ENCODE results near the gene MTRF1.

DNA sequence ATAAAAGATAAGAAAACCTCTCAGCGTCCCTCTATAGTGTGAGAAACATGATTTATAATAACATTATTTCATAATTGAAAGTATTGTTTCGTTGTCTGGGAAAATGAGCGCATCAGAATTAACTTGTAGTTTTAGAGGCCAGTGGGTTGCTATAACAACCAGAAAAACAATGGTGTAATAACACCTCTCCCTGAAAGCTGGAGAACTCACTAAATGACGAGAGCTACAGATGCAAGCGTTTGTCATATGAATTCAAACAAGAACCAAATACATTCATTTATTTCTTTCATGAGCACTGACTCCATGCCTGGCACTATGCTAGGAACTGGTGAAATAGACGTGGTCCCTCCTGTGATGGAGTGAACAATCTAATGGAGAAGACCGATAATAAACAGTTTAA lies 85.3 kb downstream of the MTRF1 start:
- TF ChIP-seq POLR2A (IDR thresholded peaks at IDR 0.05) (no peak), POLR2AphosphoS5 (IDR thresholded peaks at IDR 0.05) (no peak)
- TF ChIP-seq, protein P1, sequence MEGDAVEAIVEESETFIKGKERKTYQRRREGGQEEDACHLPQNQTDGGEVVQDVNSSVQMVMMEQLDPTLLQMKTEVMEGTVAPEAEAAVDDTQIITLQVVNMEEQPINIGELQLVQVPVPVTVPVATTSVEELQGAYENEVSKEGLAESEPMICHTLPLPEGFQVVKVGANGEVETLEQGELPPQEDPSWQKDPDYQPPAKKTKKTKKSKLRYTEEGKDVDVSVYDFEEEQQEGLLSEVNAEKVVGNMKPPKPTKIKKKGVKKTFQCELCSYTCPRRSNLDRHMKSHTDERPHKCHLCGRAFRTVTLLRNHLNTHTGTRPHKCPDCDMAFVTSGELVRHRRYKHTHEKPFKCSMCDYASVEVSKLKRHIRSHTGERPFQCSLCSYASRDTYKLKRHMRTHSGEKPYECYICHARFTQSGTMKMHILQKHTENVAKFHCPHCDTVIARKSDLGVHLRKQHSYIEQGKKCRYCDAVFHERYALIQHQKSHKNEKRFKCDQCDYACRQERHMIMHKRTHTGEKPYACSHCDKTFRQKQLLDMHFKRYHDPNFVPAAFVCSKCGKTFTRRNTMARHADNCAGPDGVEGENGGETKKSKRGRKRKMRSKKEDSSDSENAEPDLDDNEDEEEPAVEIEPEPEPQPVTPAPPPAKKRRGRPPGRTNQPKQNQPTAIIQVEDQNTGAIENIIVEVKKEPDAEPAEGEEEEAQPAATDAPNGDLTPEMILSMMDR (IDR thresholded peaks at IDR 0.05 in 8 of 11, conservative IDR thresholded peaks at IDR 0.05 in 3 of 11), result no peak

Measured in spleen (tissue), 7 donors.